HG03342 (cell line): ENCODE measurements around the gene GALNT16.
"Not testable (repeated sequence)": the region's sequence is repeated elsewhere in the genome, so short reads cannot be mapped to it uniquely, and the experiment has no call there.

Experiments
- ATAC-seq: cut with Tn5 transposase; IDR thresholded peaks from one replicate; pipeline ENCODE4 v1.9.1; 2021; ENCODE audit warnings: mild to moderate bottlenecking, moderate library complexity; ENCODE audit not compliant: unreplicated experiment

GALNT16 gene

GRCh38 chr14:69284170-69284569 lies 24.2 kb downstream of the GALNT16 start:
- no peak for ATAC-seq

DNA sequence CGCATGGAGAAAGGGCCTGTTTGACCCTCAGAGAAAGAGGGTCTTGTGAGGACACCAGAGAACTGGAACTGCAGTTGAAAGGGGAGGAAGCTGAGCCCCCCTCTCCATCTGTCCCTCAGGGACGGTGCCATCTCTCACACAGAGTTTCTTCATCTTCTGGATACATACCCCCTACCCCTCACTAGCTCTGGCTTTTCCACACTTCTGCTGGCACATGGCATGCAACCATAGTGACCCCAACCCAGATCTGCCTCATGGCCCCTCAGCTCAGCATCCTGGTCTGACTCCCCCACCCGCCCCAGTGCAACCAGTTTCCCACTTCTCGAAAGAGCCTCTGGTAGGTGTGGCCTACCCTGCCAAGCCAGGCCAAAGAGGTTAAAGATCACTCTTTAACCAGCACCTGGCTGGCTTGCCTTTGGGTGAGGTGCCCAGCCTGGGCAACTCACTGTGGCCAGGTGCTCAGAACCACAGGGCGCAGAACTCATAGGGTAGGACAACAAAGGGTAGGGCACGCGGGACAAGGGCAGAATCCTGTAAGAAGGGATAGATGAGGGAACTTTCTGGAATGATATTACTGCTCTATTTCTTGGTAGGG lies 25.8 kb downstream of the GALNT16 start:
- no peak for ATAC-seq

DNA sequence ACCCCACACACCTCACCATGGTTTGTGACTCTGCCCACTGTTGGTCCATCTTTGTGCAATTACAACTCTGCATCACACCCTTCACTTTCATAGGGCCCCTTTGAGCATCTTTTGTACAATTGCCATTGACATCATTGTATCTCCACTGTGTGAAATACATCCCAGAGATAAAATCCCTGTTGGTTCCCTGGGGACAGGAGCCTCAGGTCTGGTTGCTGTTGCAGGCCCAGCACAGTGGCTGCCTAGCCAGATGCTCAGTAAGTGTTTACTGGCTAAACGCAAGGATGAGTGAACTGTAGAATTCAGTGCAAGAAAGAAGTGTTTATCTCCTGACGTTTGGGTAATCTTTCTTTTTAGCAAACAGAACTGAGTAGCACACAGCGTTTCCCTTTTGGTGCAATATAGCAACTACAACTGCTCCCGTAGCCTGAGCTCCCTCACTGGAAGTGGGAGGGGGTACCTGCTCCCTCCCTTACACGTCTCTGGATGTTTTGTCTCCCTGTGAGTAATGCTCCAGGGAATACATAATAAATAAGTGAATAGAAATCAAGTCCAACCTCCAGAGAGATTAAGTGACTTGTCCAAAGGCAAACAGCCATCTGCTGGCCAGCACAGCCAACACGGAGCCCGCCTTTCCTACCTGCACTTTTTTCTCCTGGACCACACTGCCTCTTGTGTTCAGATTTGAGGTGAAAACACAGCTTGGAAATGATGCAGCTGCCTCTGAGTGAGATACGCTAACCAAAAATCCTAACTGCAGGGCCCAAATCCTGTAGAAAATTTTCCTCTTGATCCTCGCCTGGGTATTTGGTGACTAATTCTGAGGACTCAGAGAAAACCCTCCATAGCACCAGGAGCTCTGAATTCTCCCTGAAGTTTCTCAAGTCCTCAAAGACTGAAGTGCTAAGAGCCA lies 27.4 kb downstream of the GALNT16 start:
- no peak for ATAC-seq

- no peak for ATAC-seq
Measured at GRCh38 chr14:69288011-69288771, 28.2 kb downstream of the GALNT16 start.

GRCh38 chr14:69288956-69289705 lies 29.2 kb downstream of the GALNT16 start:
- ATAC-seq: no peak

- ATAC-seq: no peak
Measured at GRCh38 chr14:69289811-69290520, 30.0 kb downstream of the GALNT16 start.

DNA sequence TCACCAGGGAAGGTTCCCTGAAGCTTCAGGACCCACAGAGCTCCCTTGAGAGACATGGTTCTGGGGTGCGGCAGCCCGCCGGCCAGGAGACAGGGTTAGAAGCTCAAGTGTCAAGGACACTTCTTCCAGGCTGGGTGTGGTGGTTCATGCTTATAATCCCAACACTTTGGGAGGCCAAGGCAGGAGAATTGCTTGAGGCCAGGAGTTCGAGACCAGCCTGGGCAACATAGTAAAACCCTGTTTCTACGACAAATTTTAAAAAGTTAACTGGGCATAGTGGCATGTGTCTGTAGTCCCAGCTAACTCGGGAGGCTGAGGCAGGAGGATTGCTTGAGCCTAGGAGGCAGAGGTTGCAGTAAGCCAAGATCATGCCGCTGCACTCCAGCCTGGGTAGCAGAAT lies 30.9 kb downstream of the GALNT16 start:
- ATAC-seq: not testable (repeated sequence)

- no peak for ATAC-seq
Measured at GRCh38 chr14:69291396-69291795, 31.4 kb downstream of the GALNT16 start.

- no peak for ATAC-seq
Measured at GRCh38 chr14:69291891-69292561, 32.1 kb downstream of the GALNT16 start.

DNA sequence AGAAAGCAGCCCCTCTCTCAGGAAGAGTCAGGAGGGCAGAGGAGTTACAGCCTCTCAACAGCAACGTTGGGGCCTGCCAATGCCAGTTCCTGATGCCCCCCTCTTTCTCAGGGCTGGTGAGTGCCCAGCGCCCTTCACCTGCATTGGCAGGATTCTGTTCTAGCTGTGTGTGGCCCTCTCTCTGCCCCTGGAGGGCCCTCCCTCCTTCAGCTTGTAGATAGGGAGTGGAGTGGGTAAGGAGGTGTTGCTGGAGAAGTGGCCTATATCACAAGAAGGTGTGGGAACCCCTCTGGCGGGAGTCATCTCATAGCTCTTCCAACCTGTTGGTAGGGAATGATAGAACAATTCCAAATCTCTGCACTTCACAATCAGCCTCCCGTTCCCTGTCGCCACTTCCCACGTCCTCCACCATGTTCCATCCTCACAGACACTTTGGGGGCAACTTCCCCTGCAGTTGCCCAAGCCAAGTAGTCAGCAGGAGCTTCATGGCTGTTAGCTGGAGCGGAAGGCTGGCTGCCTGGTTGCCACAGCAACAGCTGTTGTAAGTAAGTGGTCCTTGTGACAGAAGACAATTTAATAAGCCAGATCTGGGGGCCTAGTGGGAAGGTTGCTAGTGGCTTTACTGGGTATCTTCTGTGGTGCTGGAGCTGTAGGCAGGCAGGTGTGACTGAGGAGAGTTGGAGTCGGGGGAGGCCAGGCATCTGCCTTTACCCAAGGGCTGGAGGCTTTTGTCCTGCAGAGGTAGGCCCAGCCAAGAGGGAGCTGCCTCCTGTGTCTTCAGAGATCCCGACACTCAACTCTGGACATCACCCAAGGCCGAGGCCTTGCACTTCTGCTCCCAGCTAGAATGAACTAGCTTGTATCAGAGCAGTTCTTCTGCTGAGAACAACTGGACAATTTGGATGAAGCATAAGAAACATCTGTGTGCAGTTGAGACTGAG lies 38.4 kb downstream of the GALNT16 start:
- no peak for ATAC-seq

- no peak for ATAC-seq
Measured at GRCh38 chr14:69299286-69300035, 39.5 kb downstream of the GALNT16 start.

DNA sequence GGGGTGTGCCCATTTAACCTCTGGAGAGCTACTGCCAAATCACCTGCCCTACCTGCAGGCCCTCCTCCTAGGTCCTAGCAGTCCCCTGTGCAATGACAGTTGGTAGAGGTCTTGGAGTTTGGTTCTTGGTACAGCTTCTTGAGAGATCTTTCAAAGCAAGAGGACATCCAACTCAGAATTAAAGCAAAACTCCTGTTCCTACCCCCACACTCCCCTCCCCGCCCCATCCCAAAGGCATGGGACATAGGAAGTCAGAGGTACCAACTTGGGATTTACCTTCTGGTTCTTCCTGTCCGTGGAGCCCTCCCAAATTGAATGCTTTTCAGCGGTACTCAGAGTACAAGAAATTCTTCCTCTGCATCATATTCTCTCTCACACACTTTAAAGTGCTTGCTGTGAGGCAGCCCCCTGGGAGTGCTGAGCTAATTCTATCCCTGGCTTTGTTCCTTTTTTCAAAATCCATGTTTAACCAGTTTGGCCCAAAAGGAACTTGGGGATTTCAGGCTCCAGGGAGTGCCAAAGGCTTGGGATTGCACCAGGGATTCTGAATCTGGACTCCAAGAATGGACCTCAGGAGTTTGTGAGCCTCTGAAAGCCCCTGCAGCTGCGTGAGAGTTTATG lies 40.8 kb downstream of the GALNT16 start:
- no peak for ATAC-seq

DNA sequence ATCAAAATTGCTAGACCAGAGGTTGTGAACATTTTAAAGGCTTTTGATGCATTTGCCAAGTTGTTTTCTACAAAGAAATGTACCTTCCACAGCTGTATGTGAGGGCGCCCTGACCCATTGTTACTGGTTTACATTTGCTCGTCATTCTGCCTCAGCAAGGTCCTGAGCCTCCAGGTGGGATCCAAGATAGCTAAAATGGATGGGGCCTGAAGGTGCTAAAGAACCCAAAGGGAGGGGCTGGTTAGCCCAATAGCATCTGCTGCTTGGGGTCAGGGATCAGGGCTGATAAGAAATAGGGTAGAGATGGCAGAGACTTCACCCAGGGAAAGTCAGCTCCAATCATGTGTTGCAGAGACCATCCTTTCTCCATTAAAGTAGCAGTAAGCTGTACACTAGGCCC lies 43.1 kb downstream of the GALNT16 start:
- no peak for ATAC-seq

- no peak for ATAC-seq
Measured at GRCh38 chr14:69312608-69313007, 52.6 kb downstream of the GALNT16 start.

GRCh38 chr14:69313176-69313575 lies 53.2 kb downstream of the GALNT16 start:
- no peak for ATAC-seq

- no peak for ATAC-seq
Measured at GRCh38 chr14:69314327-69314726, 54.4 kb downstream of the GALNT16 start.

DNA sequence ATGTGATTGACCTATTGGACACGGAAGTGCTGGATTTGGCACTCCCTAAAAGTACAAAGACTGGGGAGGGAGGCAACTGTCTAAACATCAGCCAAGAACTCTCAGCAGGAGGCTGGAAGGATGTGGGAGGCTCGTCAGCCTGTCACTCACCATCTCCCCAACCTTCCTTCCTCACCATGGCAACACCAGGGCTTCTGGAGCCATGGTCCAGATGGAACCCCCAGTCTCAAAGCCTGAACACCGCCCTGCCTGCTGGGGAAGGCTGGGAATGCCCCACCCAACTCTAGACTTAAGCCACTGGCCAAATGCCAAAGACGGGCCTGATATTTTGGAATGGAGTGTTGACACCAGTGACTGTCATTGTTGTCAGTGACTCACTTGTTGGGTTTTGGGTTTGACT lies 55.3 kb downstream of the GALNT16 start:
- no peak for ATAC-seq
